NCI-H526 treated with DMSO at 0.1 percent for 48 hours (cell line): Measurements from ENCODE around the gene FOXN4.
"Not testable (repeated sequence)": the region's sequence is repeated elsewhere in the genome, so short reads cannot be mapped to it uniquely, and the experiment has no call there.

Source experiments
- DNase-seq: peaks from one replicate; lab custom pipeline; 2025; lab: John Stamatoyannopoulos, UW

Gene FOXN4

GRCh38 chr12:109308534-109309380, at the start of gene FOXN4:
TSS of gene FOXN4 (minus strand) at chr12:109309284. CDS start at chr12:109308321, 963 bp downstream.
- peak; percentile 26 for DNase-seq

GRCh38 chr12:109358154-109358869, 49.2 kb upstream of the FOXN4 start:
- no peak for DNase-seq

GRCh38 chr12:109357032-109357431, 47.9 kb upstream of the FOXN4 start:
- DNase-seq, result no peak

GRCh38 chr12:109356577-109356976, 47.5 kb upstream of the FOXN4 start:
- DNase-seq, result peak; percentile 80

GRCh38 chr12:109352184-109352583, 43.1 kb upstream of the FOXN4 start:
- DNase-seq, result no peak

GRCh38 chr12:109347589-109347988, 38.5 kb upstream of the FOXN4 start, which contains the start of gene MYO1H:
TSS of gene MYO1H (plus strand) at chr12:109347900. CDS start at chr12:109347961, 61 bp downstream.
- DNase-seq, result no peak

- DNase-seq, result no peak
These were observed 37.8 kb upstream of the FOXN4 start for GRCh38 chr12:109346920-109347319.

- no peak for DNase-seq
These were observed 36.3 kb upstream of the FOXN4 start for GRCh38 chr12:109345428-109345827.

GRCh38 chr12:109343677-109344076, 34.6 kb upstream of the FOXN4 start:
- DNase-seq, result no peak

- DNase-seq, result no peak
These were observed 27.5 kb upstream of the FOXN4 start for GRCh38 chr12:109336593-109336992.

- no peak for DNase-seq
These were observed 25.8 kb upstream of the FOXN4 start for GRCh38 chr12:109334887-109335286.

GRCh38 chr12:109331301-109331952, 22.3 kb upstream of the FOXN4 start:
- no peak for DNase-seq

GRCh38 chr12:109330282-109331230, 21.5 kb upstream of the FOXN4 start:
- no peak for DNase-seq

- DNase-seq, result no peak
These were observed 20.6 kb upstream of the FOXN4 start for GRCh38 chr12:109329686-109330085.

GRCh38 chr12:109329003-109329402, 19.9 kb upstream of the FOXN4 start:
- no peak for DNase-seq

- DNase-seq, result not testable (repeated sequence)
These were observed 12.2 kb upstream of the FOXN4 start for GRCh38 chr12:109321294-109321693.

GRCh38 chr12:109310247-109311125, 1.4 kb upstream of the FOXN4 start:
- DNase-seq, result peak; percentile 41

GRCh38 chr12:109309381-109310246, 530 bp upstream of the FOXN4 start:
- peak; percentile 23 for DNase-seq

- DNase-seq, result no peak
These were observed 2.0 kb downstream of the FOXN4 start for GRCh38 chr12:109307051-109307450.
